Esophagus muscularis mucosa (tissue), 3 donors: ENCODE results near the gene GABRB3.

Experiments used
- CTCF ChIP-seq, 3 experiments: fragments of 200-600 bp in 2 of 3; fragments of 450-650 bp in 1 of 3; sonication (generic) in 2 of 3; IDR thresholded peaks; one replicate each; pipeline ENCODE4 v1.5.1; 2017 to 2019; ENCODE audit warnings: antibody characterized with exemption in 3 of 3, mild to moderate bottlenecking in 2 of 3, moderate library complexity in 1 of 3
- POLR2AphosphoS5 ChIP-seq, 2 donors: sonication (generic); formaldehyde crosslinking; IDR thresholded peaks; one replicate each; pipeline ENCODE4 v1.6.1; 2017; ENCODE audit warnings: antibody characterized with exemption in 2 of 2

DNA sequence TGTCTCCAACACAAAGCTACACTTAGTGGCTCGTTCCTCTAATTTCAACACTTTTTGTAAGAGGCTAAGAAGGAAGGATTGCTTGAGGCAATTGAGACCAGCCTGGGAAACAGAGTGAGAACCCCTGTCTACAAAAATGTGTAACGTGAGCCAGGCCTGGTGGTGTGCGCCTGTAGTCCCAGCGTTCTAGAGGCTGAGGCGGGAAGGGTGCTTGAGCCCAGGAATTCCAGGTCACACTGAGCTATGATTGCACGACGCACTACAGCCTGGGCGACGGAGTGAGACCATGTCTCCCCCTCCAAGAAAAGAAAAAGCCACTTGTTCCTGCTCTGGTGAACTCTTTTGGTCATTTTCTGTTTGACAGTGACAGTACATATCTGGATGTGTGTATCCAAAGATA lies 127.9 kb downstream of the GABRB3 start:
- TF ChIP-seq CTCF (IDR thresholded peaks at IDR 0.05) = no peak
- TF ChIP-seq POLR2AphosphoS5 (IDR thresholded peaks at IDR 0.05) = no peak
